Common myeloid progenitor, CD34-positive (primary cell): Measurements from ENCODE around the gene SRD5A1.
A peak's percentile ranks its signal among the peaks of the same experiment; 100 is the strongest.

Source experiments
- CTCF ChIA-PET: fragments of 350-600 bp; sonication (Branson Sonifier 250); formaldehyde crosslinking; loops from one replicate; lab custom pipeline; 2021; ENCODE audit warnings: antibody characterized with exemption; lab: Charles Lee
- POLR2A ChIA-PET: fragments of 350-600 bp; sonication (Branson Sonifier 250); formaldehyde crosslinking; loops from one replicate; lab custom pipeline; 2021; ENCODE audit warnings: antibody characterized with exemption; lab: Charles Lee
- DNase-seq, 3 donors: peaks; one replicate each; pipeline versions ENCODE4 v3.0.0 to v3.0.0-alpha.2; 2013
- H3K27ac ChIP-seq, 2 experiments: 1 replicate in 1 of 2; 2 replicates in 1 of 2; pipeline ENCODE4 v1.7.0; 2013; ENCODE audit warnings: inconsistent platforms in 2 of 2, low read length in 2 of 2, mild to moderate bottlenecking in 2 of 2, low read depth in 1 of 2, moderate library complexity in 1 of 2; ENCODE audit not compliant: severe bottlenecking in 2 of 2, insufficient read depth in 1 of 2, poor library complexity in 1 of 2
- H3K27me3 ChIP-seq, 5 experiments: replicated peaks in 2 of 5; 1 replicate in 3 of 5; 2 replicates in 2 of 5; pipeline versions ENCODE4 v1.6.1 to v1.7.0; 2013; ENCODE audit warnings: low read length in 4 of 5, mild to moderate bottlenecking in 2 of 5, moderate library complexity in 2 of 5, inconsistent platforms in 1 of 5; ENCODE audit not compliant: insufficient read depth in 5 of 5, control insufficient read depth in 4 of 5
- H3K36me3 ChIP-seq, 4 experiments: 1 replicate in 2 of 4; 2 replicates in 2 of 4; pipeline versions ENCODE4 v1.6.1 to v1.7.0; 2013; ENCODE audit warnings: low read length in 3 of 4, control low read depth in 1 of 4, mild to moderate bottlenecking in 1 of 4; ENCODE audit not compliant: control insufficient read depth in 4 of 4, insufficient read depth in 4 of 4
- H3K4me1 ChIP-seq, 4 experiments: 1 replicate in 3 of 4; 2 replicates in 1 of 4; pipeline versions ENCODE4 v1.6.1 to v1.7.1; 2013; ENCODE audit warnings: low read length in 3 of 4, mild to moderate bottlenecking in 3 of 4, control low read depth in 1 of 4, inconsistent platforms in 1 of 4, moderate library complexity in 1 of 4; ENCODE audit not compliant: control insufficient read depth in 4 of 4, insufficient read depth in 4 of 4; ENCODE audit errors: control extremely low read depth in 1 of 4
- H3K4me3 ChIP-seq, 7 experiments: 1 replicate in 4 of 7; 2 replicates in 3 of 7; pipeline versions ENCODE4 v1.5.1 to v1.7.0; 2013; ENCODE audit warnings: mild to moderate bottlenecking in 7 of 7, low read length in 6 of 7, moderate library complexity in 6 of 7, inconsistent platforms in 2 of 7, low read depth in 2 of 7, control low read depth in 1 of 7; ENCODE audit not compliant: insufficient read depth in 4 of 7, control insufficient read depth in 1 of 7; ENCODE audit errors: extremely low read depth in 1 of 7
- H3K9me3 ChIP-seq, 5 experiments: 1 replicate in 4 of 5; 2 replicates in 1 of 5; pipeline versions ENCODE4 v1.6.1 to v1.7.1; 2013; ENCODE audit warnings: low read length in 4 of 5, mild to moderate bottlenecking in 2 of 5, inconsistent platforms in 1 of 5, low read depth in 1 of 5, moderate library complexity in 1 of 5; ENCODE audit not compliant: control insufficient read depth in 4 of 5, insufficient read depth in 2 of 5; ENCODE audit errors: control extremely low read depth in 1 of 5
- WGBS: methylation state at CpG from one replicate; pipeline ENCODE4 v1.1.5; 2013; ENCODE audit not compliant: insufficient coverage; 5-methylcytosine and 5-hydroxymethylcytosine counted together

The SRD5A1 gene

GRCh38 chr5:6615034-6615815 lies 18.0 kb upstream of the SRD5A1 start:
- Histone ChIP-seq H3K4me3 (no peak overlapping the region), H3K36me3 (peaks cover 25 to 91% (median 70%) of the 10 kb centered on the region in 4 experiments), H3K9me3 (no peaks in the 10 kb centered on the region), H3K27me3 (no peaks in the 10 kb centered on the region), H3K27ac (no peak overlapping the region), H3K4me1 (no peaks in the 10 kb centered on the region)
- 99% methylated on average over 7 of the region's 8 CpGs for WGBS
- no peak for DNase-seq
- CTCF ChIA-PET = interaction anchor here (0.8 to 2.0 kb wide), 2 partner anchors 9 to 12 kb away, joined by 3 to 4 read pairs; no protein-coding TSS in a partner anchor
- POLR2A ChIA-PET = no interaction called here

DNA sequence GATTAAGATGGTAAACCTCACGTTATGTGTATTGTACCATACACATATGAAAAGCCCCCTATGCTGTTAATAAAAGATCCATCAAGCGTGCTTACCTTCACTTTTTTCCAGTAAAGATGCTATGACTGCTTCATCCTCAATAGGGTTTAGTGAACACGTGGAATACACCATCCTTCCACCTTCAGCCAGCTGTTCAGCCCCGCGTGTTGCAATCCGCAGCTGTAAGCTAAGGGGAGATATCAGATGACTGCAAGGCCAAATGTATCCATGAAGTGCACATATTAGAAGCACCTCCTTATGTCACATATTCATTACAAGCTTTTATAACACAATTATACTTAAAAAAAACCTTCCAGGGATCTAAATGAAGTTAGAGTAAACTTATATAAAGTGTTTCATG lies 16.6 kb upstream of the SRD5A1 start:
- Histone ChIP-seq H3K9me3 (no peaks in the 10 kb centered on the region), H3K27me3 (no peaks in the 10 kb centered on the region), H3K4me1 (no peaks in the 10 kb centered on the region), H3K36me3 (peaks cover 25 to 92% (median 70%) of the 10 kb centered on the region in 4 experiments), H3K4me3 (no peak overlapping the region), H3K27ac (no peak overlapping the region)
- 97% methylated on average over 4 of the region's 6 CpGs for WGBS
- CTCF ChIA-PET = interaction anchor here (2.0 kb wide), 1 partner anchor 11 kb away, joined by 4 read pairs; no protein-coding TSS in a partner anchor
- no peak for DNase-seq
- POLR2A ChIA-PET = no interaction called here

GRCh38 chr5:6623228-6623627 lies 10.0 kb upstream of the SRD5A1 start:
- 100% methylated on average over 2 of the region's 4 CpGs for WGBS
- DNase-seq = no peak
- CTCF ChIA-PET = interaction anchor here (1.2 to 2.1 kb wide), 3 partner anchors 9 to 128 kb away, joined by 4 to 6 read pairs (median 5); partner anchors contain the start of genes NSUN2 and SRD5A1
- POLR2A ChIA-PET = no interaction called here
- no peaks in the 10 kb centered on the region for H3K4me1 ChIP-seq
- peaks cover 7 to 23% (median 16%) of the 10 kb centered on the region in 5 experiments for H3K9me3 ChIP-seq
- no peaks in the 10 kb centered on the region for H3K27me3 ChIP-seq
- peaks cover 33 to 90% (median 66%) of the 10 kb centered on the region in 4 experiments for H3K36me3 ChIP-seq
- no peak overlapping the region for H3K4me3 ChIP-seq
- H3K27ac ChIP-seq = no peak overlapping the region

DNA sequence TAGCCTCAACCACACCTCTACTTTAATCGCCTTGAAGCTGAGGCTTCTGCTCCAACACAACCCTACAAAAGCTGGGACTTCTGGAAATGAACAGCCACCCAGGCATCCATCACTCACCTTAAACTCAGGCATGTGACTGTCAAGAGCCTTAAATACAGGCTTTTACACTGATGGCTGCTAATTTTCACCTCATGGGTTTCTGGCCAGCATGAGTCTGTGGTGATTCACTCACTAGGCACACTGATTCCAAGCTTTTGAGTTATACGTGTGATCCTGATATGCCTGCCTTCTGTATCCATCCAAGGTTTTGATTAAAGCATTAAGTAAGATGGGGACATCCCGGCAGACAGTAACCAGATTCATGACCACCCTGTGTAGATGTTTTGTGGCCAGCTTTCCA lies 9.3 kb upstream of the SRD5A1 start:
- H3K27me3 ChIP-seq = no peaks in the 10 kb centered on the region
- no peak for DNase-seq
- WGBS = 93% methylated on average over 3 of the region's 3 CpGs
- ChIA-PET POLR2A (no interaction called here), CTCF (interaction anchor here (0.9 to 2.1 kb wide), 4 partner anchors 9 to 127 kb away, joined by 3 to 6 read pairs (median 4); partner anchors contain the start of genes NSUN2 and SRD5A1)
- peaks cover 33 to 91% (median 64%) of the 10 kb centered on the region in 4 experiments for H3K36me3 ChIP-seq
- H3K4me1 ChIP-seq = no peaks in the 10 kb centered on the region
- no peak overlapping the region for H3K27ac ChIP-seq
- peaks cover 7 to 23% (median 16%) of the 10 kb centered on the region in 5 experiments for H3K9me3 ChIP-seq
- H3K4me3 ChIP-seq = no peak overlapping the region

- peaks cover 37 to 87% (median 57%) of the 10 kb centered on the region in 4 experiments for H3K36me3 ChIP-seq
Observed at GRCh38 chr5:6626508-6626907, 6.7 kb upstream of the SRD5A1 start.

DNA sequence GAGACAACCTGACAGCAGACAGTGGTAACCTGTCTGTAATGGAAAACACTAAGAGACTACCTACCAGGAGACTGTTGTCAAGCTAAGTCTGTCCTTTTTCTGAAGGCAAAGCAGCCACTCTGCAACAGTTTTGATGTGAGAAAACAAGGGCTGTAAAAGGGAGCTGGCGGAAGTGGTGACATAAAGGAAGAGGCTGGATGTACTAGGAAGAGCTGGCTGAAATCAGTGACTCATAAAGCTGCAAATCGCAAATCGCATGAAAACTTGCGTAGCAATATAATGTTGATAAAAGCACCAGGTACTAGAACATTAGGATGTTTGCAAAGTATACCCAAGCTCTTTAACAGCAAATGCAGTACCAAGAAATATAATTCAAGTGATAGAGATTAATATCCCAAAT lies 1.8 kb upstream of the SRD5A1 start:
- CTCF ChIA-PET = interaction anchor here (0.7 to 3.2 kb wide), 3 partner anchors 114 to 118 kb away, joined by 4 to 12 read pairs (median 7); no protein-coding TSS in a partner anchor

More at GRCh38 chr5:6626508-6626907, 6.7 kb upstream of the SRD5A1 start:
- Histone ChIP-seq H3K4me1 (peaks cover 0 to 5% (median 2%) of the 10 kb centered on the region in 4 experiments), H3K27ac (no peak overlapping the region), H3K27me3 (no peaks in the 10 kb centered on the region), H3K9me3 (peaks cover 7 to 23% (median 16%) of the 10 kb centered on the region in 5 experiments), H3K4me3 (no peak overlapping the region)
- POLR2A ChIA-PET = no interaction called here
- no peak for DNase-seq
- CTCF ChIA-PET = interaction anchor here (1.2 to 2.2 kb wide), 2 partner anchors 118 to 1204 kb away, joined by 3 to 10 read pairs; partner anchors contain the start of gene ICE1
- 97% methylated on average over 9 of the region's 10 CpGs for WGBS

More for the DNA sequence above, 1.8 kb upstream of the SRD5A1 start:
- 100% methylated on average over 1 of the region's 4 CpGs for WGBS
- POLR2A ChIA-PET = no interaction called here
- no peak for DNase-seq
- Histone ChIP-seq H3K27ac (peak overlapping the region in 1 of 2 experiments; percentile 99), H3K27me3 (no peaks in the 10 kb centered on the region), H3K9me3 (peaks cover 0 to 2% (median 0%) of the 10 kb centered on the region in 5 experiments), H3K4me1 (peaks cover 3 to 25% (median 20%) of the 10 kb centered on the region in 4 experiments), H3K4me3 (peak overlapping the region in 3 of 7 experiments; percentile 33 to 96 (median 94)), H3K36me3 (peaks cover 15 to 44% (median 27%) of the 10 kb centered on the region in 4 experiments)
